HG03520 (cell line): Measurements from ENCODE around the gene KRTAP4-3.
"Not testable (repeated sequence)": the region's sequence is repeated elsewhere in the genome, so short reads cannot be mapped to it uniquely, and the experiment has no call there.

Experiments used
- ATAC-seq: cut with Tn5 transposase; IDR thresholded peaks from one replicate; pipeline ENCODE4 v1.9.1; 2021; ENCODE audit warnings: mild to moderate bottlenecking, moderate library complexity; ENCODE audit not compliant: unreplicated experiment

Gene KRTAP4-3

DNA sequence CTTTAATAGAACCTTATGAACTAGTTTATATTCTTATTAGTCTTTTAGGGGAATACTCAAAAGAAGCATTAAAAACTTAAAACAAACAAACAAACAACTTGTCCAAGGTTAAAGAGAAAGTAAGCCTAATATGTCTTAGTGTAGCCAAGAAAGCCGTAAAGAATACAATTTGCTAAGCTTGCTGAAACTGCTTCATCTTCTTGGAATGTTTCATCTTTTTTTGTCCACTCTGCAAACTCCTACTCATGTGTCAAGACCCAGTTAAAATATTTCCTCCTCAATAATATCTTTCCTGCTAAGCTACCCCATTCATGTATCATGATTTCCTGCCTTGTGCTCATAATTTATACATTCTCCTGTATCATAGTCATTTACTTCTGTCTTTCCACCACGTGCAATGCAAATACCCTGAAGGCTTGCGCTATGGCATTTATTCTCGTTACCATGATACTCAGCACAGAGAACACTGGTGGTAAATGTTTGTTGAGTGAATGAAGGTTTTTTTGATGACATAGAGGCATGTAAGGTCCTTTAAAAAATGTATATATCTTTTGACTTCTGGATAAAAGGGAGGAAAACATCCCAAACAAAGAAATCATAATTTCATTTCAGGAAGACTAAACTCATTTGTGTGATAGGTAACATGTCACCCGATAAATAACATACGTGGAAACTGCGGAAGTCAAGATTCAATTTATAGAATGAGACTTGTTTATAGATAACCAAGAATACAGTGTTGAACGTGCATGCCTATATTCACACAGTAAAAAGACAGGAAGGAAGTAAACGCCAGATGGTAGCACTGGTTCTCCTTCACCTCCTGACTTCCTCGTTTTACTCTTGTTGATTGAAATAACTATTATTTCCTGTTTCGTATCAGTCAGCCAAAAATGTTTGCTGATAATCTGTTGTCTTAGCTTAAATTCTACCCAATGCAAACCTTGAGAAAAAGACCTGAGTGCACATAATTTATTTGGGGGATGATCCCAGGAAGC, 48.0 kb downstream of the KRTAP4-3 start:
- not testable (repeated sequence) for ATAC-seq

DNA sequence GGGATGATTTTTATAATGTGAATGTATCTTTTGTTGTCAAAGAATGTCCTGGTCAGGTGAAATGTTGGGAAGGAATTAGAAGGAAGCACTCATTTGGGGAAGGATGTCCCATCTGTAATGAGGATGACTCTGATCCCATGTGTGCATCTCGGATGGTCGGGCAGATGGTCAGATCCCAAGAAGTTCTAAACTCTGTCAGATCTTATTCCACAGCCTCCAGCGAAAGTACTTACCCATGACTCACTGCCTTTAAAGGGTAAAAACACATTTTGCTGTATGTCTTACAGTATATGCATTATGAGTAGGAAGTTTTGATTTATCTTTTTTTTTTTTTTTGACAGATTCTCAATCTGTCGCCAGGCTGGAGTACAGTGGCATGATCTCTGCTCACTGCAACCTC, 49.3 kb downstream of the KRTAP4-3 start:
- ATAC-seq = no peak

GRCh38 chr17:41117846-41118386, 50.1 kb downstream of the KRTAP4-3 start, which contains the start of gene KRTAP4-11:
TSS of gene KRTAP4-11 (minus strand) at chr17:41118373. CDS start at chr17:41118315, 58 bp downstream.
- ATAC-seq = not testable (repeated sequence)
